NCI-H748 (cell line): ENCODE results near the gene STAU1.
"Not testable (repeated sequence)": the region's sequence is repeated elsewhere in the genome, so short reads cannot be mapped to it uniquely, and the experiment has no call there.

ENCODE experiments used
- DNase-seq: peaks from one replicate; lab custom pipeline; 2025; ENCODE audit not compliant: unreplicated experiment; lab: John Stamatoyannopoulos, UW

STAU1 gene

GRCh38 chr20:49187851-49188641 is at the start of gene STAU1:
Gene STAU1, minus strand, starts transcription at chr20:49188334. Its CDS starts 22,133 bp downstream, at chr20:49166201.
- DNase-seq, result peak; percentile 93

GRCh38 chr20:49237531-49237930 is 49.4 kb upstream of the STAU1 start:
- no peak for DNase-seq

- no peak for DNase-seq
Observed at GRCh38 chr20:49236301-49236700, 48.2 kb upstream of the STAU1 start.

- no peak for DNase-seq
Observed at GRCh38 chr20:49234831-49235230, 46.7 kb upstream of the STAU1 start.

GRCh38 chr20:49233226-49233625 is 45.1 kb upstream of the STAU1 start:
- DNase-seq, result no peak

GRCh38 chr20:49231471-49231870 is 43.3 kb upstream of the STAU1 start:
- DNase-seq, result no peak

GRCh38 chr20:49230561-49231133 is 42.5 kb upstream of the STAU1 start:
- no peak for DNase-seq

- peak; percentile 54 for DNase-seq
Observed at GRCh38 chr20:49230021-49230420, 41.9 kb upstream of the STAU1 start.

- no peak for DNase-seq
Observed at GRCh38 chr20:49229381-49229780, 41.2 kb upstream of the STAU1 start.

- DNase-seq, result no peak
Observed at GRCh38 chr20:49228676-49229075, 40.5 kb upstream of the STAU1 start.

GRCh38 chr20:49225896-49226295 is 37.8 kb upstream of the STAU1 start:
- DNase-seq, result no peak

- no peak for DNase-seq
Observed at GRCh38 chr20:49219924-49220831, 32.0 kb upstream of the STAU1 start.

GRCh38 chr20:49219091-49219923 is 31.2 kb upstream of the STAU1 start, which contains the start of gene DDX27:
Gene DDX27, plus strand, starts transcription at chr20:49219416. Its CDS starts 33 bp downstream, at chr20:49219449.
- peak; percentile 94 for DNase-seq

GRCh38 chr20:49218739-49219090 is 30.6 kb upstream of the STAU1 start:
- not testable (repeated sequence) for DNase-seq

GRCh38 chr20:49216991-49217578 is 29.0 kb upstream of the STAU1 start:
- peak; percentile 84 for DNase-seq

GRCh38 chr20:49215232-49215631 is 27.1 kb upstream of the STAU1 start:
- DNase-seq, result no peak

- no peak for DNase-seq
Observed at GRCh38 chr20:49214571-49214970, 26.4 kb upstream of the STAU1 start.

GRCh38 chr20:49210757-49211110 is 22.6 kb upstream of the STAU1 start:
- no peak for DNase-seq

- DNase-seq, result no peak
Observed at GRCh38 chr20:49210101-49210756, 22.1 kb upstream of the STAU1 start.

GRCh38 chr20:49207076-49207475 is 18.9 kb upstream of the STAU1 start:
- no peak for DNase-seq
